Mucosa of gallbladder (tissue), 1 donor: Measurements from ENCODE around the gene LIMS2. TPM values are rescaled to one million over a fixed set of nuclear protein-coding genes. Genes with fewer than 3 reads are reported as not detected.

Source experiments
- DNase-seq: peaks from one replicate; pipeline ENCODE4 v3.0.0-alpha.2; 2020; ENCODE audit warnings: low spot score
- total RNA-seq: library from RNA; stranded (reverse); gene quantifications from one replicate; pipeline ENCODE4 v1.2.1, GENCODE V29; 2021
- donor health status: DM: no; HTN: no; CAD: no.

LIMS2 gene
- total RNA-seq, 1 donor from 2014 or later: 104 TPM

GRCh38 chr2:127634066-127634617 lies 41.2 kb downstream of the LIMS2 start:
- DNase-seq: no peak

- no peak for DNase-seq
Observed at GRCh38 chr2:127633556-127634065, 41.7 kb downstream of the LIMS2 start.

- DNase-seq: no peak
Observed at GRCh38 chr2:127632592-127633489, 42.5 kb downstream of the LIMS2 start.

GRCh38 chr2:127631997-127632581 lies 43.2 kb downstream of the LIMS2 start:
- no peak for DNase-seq

- no peak for DNase-seq
Observed at GRCh38 chr2:127631541-127631996, 43.8 kb downstream of the LIMS2 start.

- no peak for DNase-seq
Observed at GRCh38 chr2:127630864-127631540, 44.3 kb downstream of the LIMS2 start.

GRCh38 chr2:127630096-127630863 lies 45.0 kb downstream of the LIMS2 start:
- DNase-seq: no peak

- no peak for DNase-seq
Observed at GRCh38 chr2:127629637-127630036, 45.7 kb downstream of the LIMS2 start.

GRCh38 chr2:127628767-127629614 lies 46.3 kb downstream of the LIMS2 start:
- no peak for DNase-seq

- DNase-seq: no peak
Observed at GRCh38 chr2:127627740-127628571, 47.4 kb downstream of the LIMS2 start.

GRCh38 chr2:127626917-127627739 lies 48.2 kb downstream of the LIMS2 start:
- DNase-seq: no peak

- no peak for DNase-seq
Observed at GRCh38 chr2:127626175-127626574, 49.2 kb downstream of the LIMS2 start.

- DNase-seq: no peak
Observed at GRCh38 chr2:127625572-127625951, 49.8 kb downstream of the LIMS2 start.

GRCh38 chr2:127624756-127625571 lies 50.4 kb downstream of the LIMS2 start:
- DNase-seq: no peak

- no peak for DNase-seq
Observed at GRCh38 chr2:127624320-127624755, 51.0 kb downstream of the LIMS2 start.

GRCh38 chr2:127623388-127624319 lies 51.7 kb downstream of the LIMS2 start:
- DNase-seq: no peak
